ENCODE measurements around the gene MOBP.

MOBP gene

GRCh38 chr3:39501059-39501458 is 33.6 kb downstream of the MOBP start:
- no peak for DNase-seq

- DNase-seq, result no peak
Measured at GRCh38 chr3:39501968-39502837, 34.7 kb downstream of the MOBP start.

- no peak for DNase-seq
Measured at GRCh38 chr3:39502838-39503145, 35.3 kb downstream of the MOBP start.

- no peak for DNase-seq
Measured at GRCh38 chr3:39505866-39506742, 38.6 kb downstream of the MOBP start.

GRCh38 chr3:39506863-39507262 is 39.4 kb downstream of the MOBP start:
- DNase-seq, result no peak

- DNase-seq, result no peak
Measured at GRCh38 chr3:39513791-39514369, 46.4 kb downstream of the MOBP start.

- no peak for DNase-seq
Measured at GRCh38 chr3:39515681-39516441, 48.4 kb downstream of the MOBP start.

GRCh38 chr3:39519103-39519502 is 51.6 kb downstream of the MOBP start:
- DNase-seq, result no peak

GRCh38 chr3:39519554-39520288 is 52.2 kb downstream of the MOBP start:
- no peak for DNase-seq

- no peak for DNase-seq
Measured at GRCh38 chr3:39521456-39521855, 54.0 kb downstream of the MOBP start.

GRCh38 chr3:39524107-39524506 is 56.6 kb downstream of the MOBP start:
- no peak for DNase-seq

GRCh38 chr3:39528844-39529243 is 61.4 kb downstream of the MOBP start:
- DNase-seq, result no peak

GRCh38 chr3:39529577-39529976 is 62.1 kb downstream of the MOBP start:
- DNase-seq, result no peak

GRCh38 chr3:39531066-39531465 is 63.6 kb downstream of the MOBP start:
- DNase-seq, result no peak

- no peak for DNase-seq
Measured at GRCh38 chr3:39531665-39532064, 64.2 kb downstream of the MOBP start.

GRCh38 chr3:39532777-39533176 is 65.3 kb downstream of the MOBP start:
- no peak for DNase-seq

- DNase-seq, result no peak
Measured at GRCh38 chr3:39533226-39533625, 65.7 kb downstream of the MOBP start.

GRCh38 chr3:39540162-39540921 is 72.9 kb downstream of the MOBP start:
- DNase-seq, result no peak

- no peak for DNase-seq
Measured at GRCh38 chr3:39541442-39541841, 74.0 kb downstream of the MOBP start.

GRCh38 chr3:39541917-39542329 is 74.4 kb downstream of the MOBP start:
- no peak for DNase-seq

GRCh38 chr3:39542588-39542988 is 75.1 kb downstream of the MOBP start:
- no peak for DNase-seq
